GM23248 (cell line): ENCODE measurements around the gene ERC2. TPM values are rescaled to one million over a fixed set of nuclear protein-coding genes. Genes with fewer than 3 reads are reported as not detected.

Source experiments
- DNase-seq: peaks from one replicate; pipeline ENCODE4 v3.0.0-alpha.2; 2015
- H2AFZ ChIP-seq: fragments of 200-600 bp; sonication (generic); 2 replicates; pipeline ENCODE4 v1.6.1; 2016; ENCODE audit warnings: antibody characterized with exemption
- H3F3A ChIP-seq: fragments of 200-600 bp; sonication (generic); 2 replicates; pipeline ENCODE4 v1.6.1; 2016; ENCODE audit warnings: mild to moderate bottlenecking, antibody characterized with exemption, mixed run types; ENCODE audit not compliant: insufficient read depth
- H3K27ac ChIP-seq: fragments of 200-600 bp; sonication (generic); 2 replicates; pipeline ENCODE4 v1.5.1; 2016; ENCODE audit warnings: mild to moderate bottlenecking
- H3K27me3 ChIP-seq: fragments of 200-600 bp; sonication (generic); replicated peaks from 2 replicates; pipeline ENCODE4 v1.6.1; 2016; ENCODE audit warnings: mild to moderate bottlenecking; ENCODE audit not compliant: insufficient read depth
- H3K36me3 ChIP-seq: fragments of 200-600 bp; sonication (generic); 2 replicates; pipeline ENCODE4 v1.6.1; 2016; ENCODE audit warnings: low read depth, mild to moderate bottlenecking
- H3K4me1 ChIP-seq: fragments of 200-600 bp; sonication (generic); 2 replicates; pipeline ENCODE4 v1.6.1; 2016; ENCODE audit warnings: mild to moderate bottlenecking; ENCODE audit not compliant: insufficient read depth
- H3K4me2 ChIP-seq: fragments of 200-600 bp; sonication (generic); one replicate; pipeline ENCODE4 v1.6.1; 2016; ENCODE audit warnings: mild to moderate bottlenecking; ENCODE audit not compliant: unreplicated experiment
- H3K4me3 ChIP-seq: fragments of 200-600 bp; sonication (generic); 2 replicates; pipeline ENCODE4 v1.5.1; 2016; ENCODE audit warnings: mild to moderate bottlenecking
- H3K79me2 ChIP-seq: fragments of 200-600 bp; sonication (generic); 2 replicates; pipeline ENCODE4 v1.6.1; 2016; ENCODE audit warnings: mild to moderate bottlenecking; ENCODE audit not compliant: insufficient read depth
- H3K9ac ChIP-seq: fragments of 200-600 bp; sonication (generic); 2 replicates; pipeline ENCODE4 v1.6.1; 2016; ENCODE audit warnings: mild to moderate bottlenecking
- H3K9me2 ChIP-seq: fragments of 200-600 bp; sonication (generic); 2 replicates; pipeline ENCODE4 v1.6.1; 2016; ENCODE audit warnings: mixed run types, mild to moderate bottlenecking, moderate library complexity; ENCODE audit not compliant: insufficient read depth
- H3K9me3 ChIP-seq: fragments of 200-600 bp; sonication (generic); one replicate; pipeline ENCODE4 v1.6.1; 2017; ENCODE audit warnings: low read depth
- H4K20me1 ChIP-seq: fragments of 200-600 bp; sonication (generic); 2 replicates; pipeline ENCODE4 v1.6.0; 2016; ENCODE audit not compliant: insufficient read depth
- EZH2 ChIP-seq: fragments of 200-600 bp; sonication (generic); IDR thresholded peaks from 2 replicates; pipeline ENCODE4 v1.6.1; 2018; ENCODE audit warnings: antibody characterized with exemption, mild to moderate bottlenecking; ENCODE audit not compliant: insufficient read depth, poor library complexity, severe bottlenecking
- EZH2phosphoT487 ChIP-seq: fragments of 200-600 bp; sonication (generic); IDR thresholded peaks from 2 replicates; pipeline ENCODE4 v1.6.1; 2018; ENCODE audit warnings: antibody characterized with exemption, moderate library complexity, mild to moderate bottlenecking, low read depth; ENCODE audit not compliant: insufficient read depth
- WGBS, 2 experiments: methylation state at CpG; one replicate each; pipeline ENCODE4 v1.1.6; 2015 to 2017; ENCODE audit warnings: low lambda C conversion rate in 2 of 2, low coverage in 1 of 2; ENCODE audit errors: missing lambda C conversion rate in 2 of 2; 5-methylcytosine and 5-hydroxymethylcytosine counted together
- in situ Hi-C: fragments of 300-500 bp; cut with MboI; formaldehyde crosslinking; loops from 2 replicates; pipeline ENCODE4 v1.15.0; 2020
- polyA plus RNA-seq: library from polyadenylated mRNA; unstranded; fragments of >200 nt; fragmentation: Nextera tagmentation; extraction: Ambion mirVana; gene quantifications from 2 replicates; pipeline ENCODE4 v1.2.1, GENCODE V29; 2016
- total RNA-seq: library from RNA; depleted of rRNA; stranded (reverse); fragments of >200 nt; shearing (Covaris generic); gene quantifications from 2 replicates; pipeline ENCODE4 v1.2.3, GENCODE V29; 2014

ERC2 gene
- total and polyA plus RNA-seq, 2 experiments from 2014 or later = not detected

- WGBS, 2 experiments = 50 to 70% methylated on average over 1 of the region's 1 CpG
- Histone ChIP-seq H3K27ac (no peak overlapping the region), H3K4me2 (no peak overlapping the region), H3K4me1 (no peaks in the 10 kb centered on the region), H3K9me3 (no peaks in the 10 kb centered on the region), H3K36me3 (no peaks in the 10 kb centered on the region), H3K79me2 (no peaks in the 10 kb centered on the region), H3K9me2 (no peaks in the 10 kb centered on the region), H2AFZ (no peak overlapping the region), H3K27me3 (no peaks in the 10 kb centered on the region; the same call in 1 of the 2 replicates), H3K4me3 (no peak overlapping the region), H3K9ac (no peak overlapping the region), H3F3A (no peaks in the 10 kb centered on the region), H4K20me1 (no peaks in the 10 kb centered on the region)
- TF ChIP-seq EZH2 = no peak
- TF ChIP-seq EZH2phosphoT487 = no peak
- in situ Hi-C loops = no loop called here
- no peak for DNase-seq
Measured at GRCh38 chr3:55873523-55874254, 594.6 kb downstream of the ERC2 start.

DNA sequence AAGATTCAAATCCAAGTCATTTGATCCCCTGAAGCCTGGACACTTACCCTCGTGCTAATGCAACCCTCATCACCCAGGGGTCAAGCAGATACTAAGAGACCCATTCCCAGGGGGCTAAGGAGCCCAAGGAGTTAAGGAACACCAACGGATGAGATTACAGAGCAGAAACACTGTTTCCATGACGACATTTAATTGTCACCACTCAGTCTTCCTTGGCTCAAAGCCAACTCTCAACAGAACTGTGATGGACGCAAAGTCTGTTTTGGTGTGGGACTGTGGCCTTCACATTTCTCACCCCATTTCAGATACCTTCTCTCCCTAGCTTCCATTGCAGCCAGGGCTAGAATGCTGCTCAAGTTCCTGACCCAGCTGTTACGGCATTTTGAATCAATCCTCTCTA is 597.7 kb downstream of the ERC2 start:
- no peak overlapping the region for H3K27ac ChIP-seq
- no peaks in the 10 kb centered on the region for H3K4me1 ChIP-seq
- 12 to 15% methylated on average over 5 of the region's 5 CpGs for WGBS, 2 experiments
- DNase-seq = no peak
- no peak overlapping the region for H2AFZ ChIP-seq
- H3K79me2 ChIP-seq = no peaks in the 10 kb centered on the region
- H3K4me3 ChIP-seq = no peak overlapping the region
- H4K20me1 ChIP-seq = no peaks in the 10 kb centered on the region
- no peak overlapping the region for H3K9ac ChIP-seq
- H3F3A ChIP-seq = no peaks in the 10 kb centered on the region
- H3K36me3 ChIP-seq = no peaks in the 10 kb centered on the region
- in situ Hi-C loops = no loop called here
- no peaks in the 10 kb centered on the region; the same call in 1 of the 2 replicates for H3K27me3 ChIP-seq
- H3K9me2 ChIP-seq = no peaks in the 10 kb centered on the region
- TF ChIP-seq EZH2 (no peak), EZH2phosphoT487 (no peak)
- H3K9me3 ChIP-seq = no peaks in the 10 kb centered on the region
- H3K4me2 ChIP-seq = no peak overlapping the region

- H2AFZ ChIP-seq = no peak overlapping the region
- 11 to 19% methylated on average over 4 of the region's 4 CpGs for WGBS, 2 experiments
- DNase-seq = no peak
- no peaks in the 10 kb centered on the region for H3K9me2 ChIP-seq
- H3F3A ChIP-seq = no peaks in the 10 kb centered on the region
- H4K20me1 ChIP-seq = no peaks in the 10 kb centered on the region
- no peak overlapping the region for H3K9ac ChIP-seq
- no peak for TF ChIP-seq EZH2
- TF ChIP-seq EZH2phosphoT487 = no peak
- no peaks in the 10 kb centered on the region for H3K4me1 ChIP-seq
- H3K27ac ChIP-seq = no peak overlapping the region
- H3K36me3 ChIP-seq = no peaks in the 10 kb centered on the region
- H3K4me3 ChIP-seq = no peak overlapping the region
- in situ Hi-C loops = no loop called here
- H3K4me2 ChIP-seq = no peak overlapping the region
- H3K79me2 ChIP-seq = no peaks in the 10 kb centered on the region
- H3K9me3 ChIP-seq = no peaks in the 10 kb centered on the region
- H3K27me3 ChIP-seq = no peaks in the 10 kb centered on the region
Measured at GRCh38 chr3:55868347-55868746, 599.9 kb downstream of the ERC2 start.

DNA sequence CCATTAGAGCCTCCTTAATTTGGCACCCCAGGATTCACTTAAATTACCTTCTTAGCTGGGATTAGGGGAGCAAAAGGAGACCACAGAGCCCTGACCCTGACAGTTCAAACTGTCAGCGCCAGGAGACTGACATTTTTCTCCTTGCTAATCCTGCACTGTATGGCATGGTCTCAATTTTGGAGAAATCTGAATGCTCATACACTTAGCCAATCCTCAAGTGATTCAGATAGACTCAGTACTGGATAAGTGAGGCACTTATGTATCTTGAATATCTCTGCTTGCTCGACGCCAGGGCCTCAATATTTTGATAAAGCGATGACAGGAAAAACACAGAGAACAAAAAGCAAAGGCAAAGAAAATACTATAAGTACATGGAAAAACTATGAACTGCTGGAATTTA is 605.2 kb downstream of the ERC2 start:
- no peaks in the 10 kb centered on the region for H3K27me3 ChIP-seq
- H3K9me2 ChIP-seq = no peaks in the 10 kb centered on the region
- no peak overlapping the region for H3K9ac ChIP-seq
- no peaks in the 10 kb centered on the region for H3K36me3 ChIP-seq
- no peak overlapping the region for H3K27ac ChIP-seq
- WGBS, 2 experiments = 55 to 59% methylated on average over 4 of the region's 4 CpGs
- in situ Hi-C loops = no loop called here
- no peak overlapping the region for H2AFZ ChIP-seq
- no peaks in the 10 kb centered on the region for H3F3A ChIP-seq
- H4K20me1 ChIP-seq = no peaks in the 10 kb centered on the region
- no peak overlapping the region for H3K4me3 ChIP-seq
- no peaks in the 10 kb centered on the region for H3K4me1 ChIP-seq
- no peaks in the 10 kb centered on the region for H3K9me3 ChIP-seq
- DNase-seq = no peak
- TF ChIP-seq EZH2 (no peak), EZH2phosphoT487 (no peak)
- H3K79me2 ChIP-seq = no peaks in the 10 kb centered on the region
- no peak overlapping the region for H3K4me2 ChIP-seq
